Amygdala (tissue), 56 donors: ENCODE data around the gene EDNRA.
A peak's percentile ranks its signal among the peaks of the same experiment; 100 is the strongest.

Source experiments
- DNase-seq, 56 donors: peaks; one replicate each; lab custom pipeline; 2025; lab: John Stamatoyannopoulos, UW

The EDNRA gene

DNA sequence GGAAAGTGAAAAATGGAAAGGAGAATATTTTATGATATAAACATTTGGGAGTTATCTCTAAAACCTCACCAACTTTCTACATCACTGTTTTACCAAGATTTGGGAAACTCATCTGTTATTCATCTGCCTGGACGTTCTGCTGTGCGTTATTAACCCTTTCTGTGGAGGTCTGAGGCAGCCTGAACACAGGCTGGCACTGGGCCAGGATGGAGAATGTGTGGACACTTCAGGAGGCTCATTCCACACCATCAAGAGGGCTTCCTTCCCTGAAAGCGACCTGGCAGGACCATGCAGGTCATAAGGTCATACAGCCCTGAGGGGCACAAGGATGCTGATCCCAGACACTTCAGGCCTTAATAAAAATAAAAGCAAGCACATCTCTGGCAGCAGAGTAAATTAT is 105.1 kb downstream of the EDNRA start:
- DNase-seq: peak in 1 of 56 donors; percentile 14

DNA sequence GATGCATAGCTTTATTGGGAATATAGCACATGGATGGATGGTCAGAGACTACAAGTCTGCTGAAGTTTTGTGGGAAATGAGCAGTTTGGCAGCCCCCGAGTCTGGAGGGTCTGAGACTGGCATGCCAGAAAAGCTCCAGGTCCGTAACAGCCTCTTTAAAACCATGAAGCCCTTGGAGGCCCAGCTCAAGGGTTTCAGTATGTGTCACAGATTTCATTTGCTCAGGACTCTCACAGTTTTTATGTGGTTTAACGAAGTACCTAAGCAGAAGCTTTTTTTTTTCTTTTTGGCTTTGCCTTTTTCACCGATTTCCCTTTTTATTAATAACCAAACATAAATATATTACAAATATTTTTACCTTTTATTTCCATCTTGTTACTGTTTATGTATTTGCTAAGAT is 105.7 kb downstream of the EDNRA start:
- DNase-seq: no peak

DNA sequence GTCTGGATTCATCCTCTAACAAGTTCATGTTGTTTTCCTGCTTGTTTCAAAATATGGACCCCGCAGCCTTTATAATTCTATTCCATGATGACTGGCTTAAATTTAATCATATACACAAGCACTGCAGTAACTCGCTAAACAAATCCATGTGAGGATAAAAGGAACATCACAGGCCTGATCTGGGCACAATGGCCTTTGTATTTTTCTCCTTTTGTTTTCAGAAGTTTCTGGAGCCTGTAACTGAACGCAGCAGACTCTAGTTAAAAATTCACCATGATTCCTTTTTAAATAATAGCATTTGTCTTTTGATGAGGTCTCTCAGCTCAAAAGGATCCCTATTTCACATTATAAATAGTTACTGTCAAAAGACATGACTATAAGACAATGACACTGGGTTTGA is 106.1 kb downstream of the EDNRA start:
- DNase-seq: peak in 7 of 56 donors; percentile 1 to 32 (median 5)

DNA sequence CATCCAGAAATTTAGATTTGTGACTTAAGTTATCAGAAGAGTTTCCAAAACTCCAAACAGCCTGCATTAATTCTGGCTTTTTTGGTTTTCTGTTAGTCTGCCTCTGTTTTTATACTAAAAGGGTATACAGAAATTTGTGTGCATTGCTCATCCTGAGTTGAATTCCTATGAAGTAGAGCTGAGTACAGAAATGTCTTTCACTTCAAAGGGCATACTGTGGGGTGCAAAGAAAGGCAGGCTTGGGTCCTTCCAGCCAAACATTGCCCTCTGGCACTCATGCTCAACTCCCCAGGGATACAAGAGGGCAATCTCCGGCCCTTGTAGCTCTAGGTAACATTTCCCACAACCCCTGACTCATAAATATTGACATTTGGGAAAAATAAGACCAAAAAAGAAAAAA is 108.7 kb downstream of the EDNRA start:
- DNase-seq: peak in 5 of 56 donors; percentile 1 to 7 (median 3)

DNA sequence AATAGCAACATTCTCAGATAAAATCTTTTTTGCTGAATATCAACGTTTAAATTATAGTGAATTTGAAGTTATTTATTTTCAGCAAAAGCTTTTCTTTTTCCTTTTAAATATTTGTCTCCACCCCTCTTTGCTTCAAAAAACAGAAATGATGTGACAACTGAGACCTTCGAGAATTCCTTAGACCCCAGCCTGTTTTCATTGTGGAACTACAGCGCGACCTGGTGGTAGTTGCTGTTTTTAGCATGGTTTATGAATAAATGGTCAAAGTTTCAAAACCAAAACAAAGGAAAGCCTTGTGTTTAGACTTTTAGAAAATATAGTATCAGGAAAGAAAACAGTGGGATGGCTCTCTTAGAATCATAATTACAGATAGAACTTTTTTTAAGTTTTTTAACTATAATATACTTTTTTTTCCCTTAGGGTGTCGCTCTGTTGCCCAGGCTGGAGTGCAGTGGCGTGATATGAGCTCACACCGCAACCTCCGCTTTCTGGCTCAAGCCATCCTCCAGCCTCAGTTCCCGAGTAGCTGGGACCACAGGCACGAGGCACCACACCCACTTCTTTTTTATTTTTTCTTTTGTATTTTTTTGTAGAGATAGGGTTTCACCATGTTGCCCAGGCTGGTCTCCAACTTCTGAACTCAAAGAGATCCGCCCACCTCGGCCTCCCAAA is 109.5 kb downstream of the EDNRA start:
- peak in 43 of 56 donors; percentile 1 to 87 (median 26) for DNase-seq

DNA sequence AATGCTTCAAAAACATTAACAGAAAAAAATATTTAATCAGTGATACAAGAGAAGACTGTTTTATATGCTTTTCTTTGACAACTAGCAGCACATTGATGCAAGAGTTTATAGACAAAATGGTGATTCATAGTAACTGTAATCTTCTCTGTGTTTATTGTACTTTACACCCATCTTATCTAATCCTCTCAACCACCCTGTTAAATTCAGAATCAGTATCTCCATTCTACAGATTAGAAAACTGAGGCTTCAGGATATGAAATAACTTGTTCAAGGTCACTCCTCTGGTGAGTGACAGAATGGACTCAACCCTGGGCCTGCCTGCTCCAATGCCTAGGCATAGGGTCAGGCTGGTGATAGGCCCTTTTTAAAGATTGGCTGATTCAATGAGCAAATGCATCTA is 110.2 kb downstream of the EDNRA start:
- DNase-seq: no peak

DNA sequence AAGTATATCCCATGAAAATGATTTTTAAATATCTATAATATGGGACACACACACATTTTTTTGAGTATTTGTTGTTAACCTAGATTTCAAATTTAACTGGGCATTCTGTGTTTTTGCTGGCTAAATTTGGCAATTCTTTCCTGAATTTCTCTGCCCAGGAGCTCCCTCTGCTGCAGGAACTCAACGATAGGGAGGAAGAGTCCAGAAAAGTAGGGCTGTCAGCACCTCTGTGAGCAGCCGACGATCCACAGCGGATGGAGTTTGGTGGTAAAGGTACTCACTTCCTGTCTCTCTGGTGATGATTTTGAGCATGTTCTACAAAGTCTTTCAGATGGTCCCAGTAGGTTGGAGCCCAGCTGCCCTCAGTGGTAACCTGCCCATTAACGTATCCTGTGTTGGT is 113.2 kb downstream of the EDNRA start:
- DNase-seq: peak in 1 of 56 donors; percentile 1
